Measurements from ENCODE around the gene IER5.

- TF ChIP-seq POLR2A (IDR thresholded peaks at IDR 0.05) (no peak), CTCF (IDR thresholded peaks at IDR 0.05) (no peak)
Measured at GRCh38 chr1:181121498-181121897, 33.0 kb downstream of the IER5 start.

All from Peyer's patch (tissue), 4 donors.